ENCODE measurements around the gene ABCB4.

GRCh38 chr7:87364246-87364645 lies 111.2 kb downstream of the ABCB4 start:
- TF ChIP-seq CTCF (IDR thresholded peaks at IDR 0.05) (no peak), POLR2AphosphoS5 (IDR thresholded peaks at IDR 0.05) (no peak), EP300 (IDR thresholded peaks at IDR 0.05) (no peak), POLR2A (IDR thresholded peaks at IDR 0.05) (no peak)

Data from upper lobe of left lung (tissue), 4 donors.